Activated T-cell treated with anti-CD3 and anti-CD28 coated beads, Interleukin-2, amount 50 U/mL, for 72 hours (primary cell): ENCODE data around the gene VTI1A. TPM values are rescaled to one million over a fixed set of nuclear protein-coding genes. Genes with fewer than 3 reads are reported as not detected.

Source experiments
- ATAC-seq, 2 donors: fragments of 150-1000 bp; cut with Tn5 transposase; replicated peaks in 1 of 2; 2 replicates each; pipeline ENCODE4 v1.10.0; 2021; ENCODE audit warnings: moderate library complexity in 2 of 2, mild to moderate bottlenecking in 1 of 2
- DNase-seq, 2 donors: peaks; one replicate each; pipeline ENCODE4 v3.0.0; 2021 to 2022; ENCODE audit warnings: mixed read lengths in 1 of 2
- H3K27ac Mint-ChIP-seq: one replicate; pipeline ENCODE4 v1.8.0; 2022; ENCODE audit warnings: mild to moderate bottlenecking, moderate library complexity, mixed read lengths
- H3K27me3 Mint-ChIP-seq: one replicate; pipeline ENCODE4 v1.8.0; 2022; ENCODE audit warnings: low read depth, mixed read lengths
- H3K36me3 Mint-ChIP-seq, 2 donors: one replicate each; pipeline ENCODE4 v1.8.0; 2022; ENCODE audit warnings: mixed read lengths in 2 of 2, mild to moderate bottlenecking in 1 of 2; ENCODE audit not compliant: insufficient read depth in 2 of 2
- H3K4me1 Mint-ChIP-seq: one replicate; pipeline ENCODE4 v1.8.0; 2022; ENCODE audit warnings: low read depth, mixed read lengths
- H3K4me3 Mint-ChIP-seq, 2 donors: one replicate each; pipeline ENCODE4 v1.8.0; 2022; ENCODE audit warnings: mild to moderate bottlenecking in 2 of 2, mixed read lengths in 2 of 2, moderate library complexity in 2 of 2
- H3K9me3 Mint-ChIP-seq, 2 donors: one replicate each; pipeline ENCODE4 v1.8.0; 2022; ENCODE audit warnings: mixed read lengths in 2 of 2
- total RNA-seq, 2 donors: library from RNA; stranded (reverse); gene quantifications; one replicate each; pipeline ENCODE4 v1.2.3, GENCODE V29; 2022

Gene VTI1A
- total RNA-seq, 2 donors from 2014 or later = 65.5 to 71.8 TPM

DNA sequence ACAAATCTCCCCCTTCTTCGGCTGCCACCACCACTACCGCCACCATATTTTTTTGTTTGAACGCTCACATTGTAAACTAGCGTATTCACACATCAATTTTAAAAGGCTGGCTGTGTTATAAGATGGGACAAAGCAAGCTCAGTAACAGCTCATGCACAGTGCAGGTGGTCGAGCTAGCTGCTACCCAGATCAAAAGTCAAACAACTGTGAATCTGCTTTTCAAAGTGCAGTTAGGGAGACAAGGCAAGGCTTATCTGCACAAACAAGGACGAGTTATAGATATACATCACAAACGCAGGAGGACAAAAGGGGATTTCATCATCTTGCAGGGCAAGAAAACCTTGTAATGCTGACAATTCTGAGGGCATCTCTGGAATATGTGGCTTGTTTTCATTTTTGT lies 231.6 kb downstream of the VTI1A start:
- Mint-ChIP-seq H3K36me3 (no peaks in the 10 kb centered on the region), H3K27me3 (no peaks in the 10 kb centered on the region), H3K4me3 (no peak overlapping the region)

GRCh38 chr10:112678987-112679386 lies 232.0 kb downstream of the VTI1A start:
- no peaks in the 10 kb centered on the region for H3K36me3 Mint-ChIP-seq
- no peaks in the 10 kb centered on the region for H3K9me3 Mint-ChIP-seq
- no peaks in the 10 kb centered on the region for H3K27me3 Mint-ChIP-seq
- no peak overlapping the region for H3K4me3 Mint-ChIP-seq
- ATAC-seq (no peak), DNase-seq (no peak)
- H3K4me1 Mint-ChIP-seq = no peaks in the 10 kb centered on the region
- no peak overlapping the region for H3K27ac Mint-ChIP-seq

More for the DNA sequence above, 231.6 kb downstream of the VTI1A start:
- Mint-ChIP-seq H3K27ac (no peak overlapping the region), H3K4me1 (no peaks in the 10 kb centered on the region), H3K9me3 (no peaks in the 10 kb centered on the region)
- ATAC-seq = no peak
- no peak for DNase-seq

GRCh38 chr10:112679392-112679791 lies 232.4 kb downstream of the VTI1A start:
- Mint-ChIP-seq H3K27me3 (no peaks in the 10 kb centered on the region), H3K36me3 (no peaks in the 10 kb centered on the region), H3K4me3 (no peak overlapping the region), H3K9me3 (no peaks in the 10 kb centered on the region), H3K4me1 (no peaks in the 10 kb centered on the region), H3K27ac (no peak overlapping the region)
- DNase-seq (no peak), ATAC-seq (no peak)

DNA sequence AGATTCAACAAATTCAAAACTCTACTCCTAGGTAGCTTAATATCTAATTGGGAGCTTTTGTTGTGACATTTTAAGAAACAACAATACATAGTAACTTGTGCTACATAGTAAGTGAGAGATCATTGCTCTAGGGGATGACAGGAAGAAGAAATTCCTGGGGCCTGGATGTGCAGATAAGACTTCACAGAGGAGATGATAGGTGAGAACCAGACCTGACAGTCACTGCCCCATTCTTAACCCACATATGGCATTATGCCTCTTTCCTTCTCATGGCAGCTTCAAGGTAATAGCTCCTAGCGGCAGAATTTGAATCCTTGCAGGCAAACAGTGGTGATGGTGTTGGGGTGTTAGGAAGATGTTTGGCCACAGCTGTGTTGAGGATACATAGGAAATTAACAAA lies 233.6 kb downstream of the VTI1A start:
- Mint-ChIP-seq H3K36me3 (no peaks in the 10 kb centered on the region), H3K4me1 (no peaks in the 10 kb centered on the region), H3K27ac (no peak overlapping the region), H3K4me3 (no peak overlapping the region), H3K27me3 (no peaks in the 10 kb centered on the region), H3K9me3 (no peaks in the 10 kb centered on the region)
- no peak for ATAC-seq
- no peak for DNase-seq

DNA sequence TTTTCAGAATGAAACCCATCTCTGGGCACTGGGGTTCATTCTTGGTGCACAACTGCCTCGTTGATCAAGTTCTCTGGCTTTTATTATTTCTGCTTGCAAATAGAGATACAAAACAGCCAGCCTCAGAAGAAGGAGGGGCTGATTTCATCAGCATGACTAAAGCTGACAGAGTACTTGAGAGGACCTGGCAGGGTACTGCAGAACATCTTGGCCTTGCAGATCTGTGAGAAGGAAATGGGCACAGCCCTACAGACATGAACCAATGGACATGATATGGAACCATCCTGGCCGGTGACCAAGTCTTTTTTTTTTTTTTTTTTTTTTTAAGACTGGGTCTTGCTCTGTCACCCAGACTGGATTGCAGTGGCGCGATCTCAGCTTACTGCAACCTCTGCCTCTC lies 240.6 kb downstream of the VTI1A start:
- DNase-seq = no peak
- no peak overlapping the region for H3K4me3 Mint-ChIP-seq
- no peaks in the 10 kb centered on the region for H3K27me3 Mint-ChIP-seq
- no peak overlapping the region for H3K27ac Mint-ChIP-seq
- no peaks in the 10 kb centered on the region for H3K4me1 Mint-ChIP-seq
- no peaks in the 10 kb centered on the region for H3K9me3 Mint-ChIP-seq
- H3K36me3 Mint-ChIP-seq = no peaks in the 10 kb centered on the region
- ATAC-seq = no peak

DNA sequence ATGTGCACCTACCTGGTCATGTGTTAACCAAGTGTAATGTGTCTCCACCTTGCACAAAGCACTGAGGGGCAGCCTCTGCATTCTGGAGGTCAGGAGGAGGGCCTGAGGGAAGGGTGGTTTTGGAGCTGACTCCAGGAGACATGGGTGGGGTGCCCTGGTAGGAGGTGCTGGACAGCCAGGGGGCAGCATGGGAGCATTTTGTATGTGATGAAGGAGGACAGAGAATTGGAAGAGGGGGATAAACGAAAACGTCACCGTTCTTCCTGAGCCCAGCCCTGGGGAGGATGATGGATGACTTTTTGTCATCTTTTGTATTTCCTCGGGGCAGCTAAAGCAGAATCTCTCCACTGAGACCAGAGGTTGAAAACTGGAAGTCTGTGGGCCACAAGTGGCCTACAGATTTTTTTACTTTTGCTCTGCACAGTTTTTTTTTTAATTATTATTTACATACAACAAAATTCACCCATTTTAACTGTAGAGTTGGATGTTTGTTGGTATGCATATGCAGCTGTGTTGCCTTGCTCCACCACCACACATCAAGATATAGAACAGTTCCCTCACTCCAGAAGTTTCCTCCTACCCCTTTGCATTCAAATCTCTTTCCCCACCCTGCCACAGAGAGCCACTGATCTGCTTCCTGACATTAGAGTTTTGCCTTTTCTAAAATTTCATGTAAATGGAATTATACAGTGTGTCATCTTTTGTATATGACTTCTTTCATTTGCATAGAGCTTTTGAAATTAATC lies 242.5 kb downstream of the VTI1A start:
- Mint-ChIP-seq H3K4me3 (no peak overlapping the region), H3K27me3 (no peaks in the 10 kb centered on the region), H3K27ac (no peak overlapping the region), H3K9me3 (no peaks in the 10 kb centered on the region), H3K4me1 (no peaks in the 10 kb centered on the region), H3K36me3 (no peaks in the 10 kb centered on the region)
- DNase-seq (no peak), ATAC-seq (no peak)

DNA sequence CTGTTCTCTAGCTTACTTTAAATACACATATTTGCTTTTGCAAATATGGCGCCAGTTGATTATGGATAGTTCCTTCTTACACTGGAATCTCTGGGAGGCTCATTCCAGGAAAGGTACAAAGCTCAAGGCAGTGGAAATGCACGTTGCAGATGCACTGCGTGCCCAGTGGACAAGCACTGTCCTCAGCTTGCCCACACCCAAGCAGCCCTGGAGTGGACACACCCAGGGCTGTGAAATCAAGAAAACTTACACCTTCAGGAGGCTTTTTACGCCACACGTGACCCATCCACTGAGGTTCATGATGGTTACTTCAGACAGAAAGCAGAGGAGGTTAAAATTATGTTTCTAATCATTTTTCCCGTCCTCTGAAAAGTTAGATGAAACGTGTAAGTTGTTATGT lies 248.5 kb downstream of the VTI1A start:
- Mint-ChIP-seq H3K27ac (no peak overlapping the region), H3K27me3 (no peaks in the 10 kb centered on the region), H3K4me3 (no peak overlapping the region), H3K9me3 (no peaks in the 10 kb centered on the region), H3K4me1 (no peaks in the 10 kb centered on the region), H3K36me3 (peaks cover 0 to 1% of the 10 kb centered on the region in 2 donors)
- DNase-seq (no peak), ATAC-seq (no peak)

GRCh38 chr10:112696592-112696991 lies 249.6 kb downstream of the VTI1A start:
- DNase-seq (no peak), ATAC-seq (no peak)
- Mint-ChIP-seq H3K4me3 (no peak overlapping the region), H3K27me3 (no peaks in the 10 kb centered on the region), H3K4me1 (no peaks in the 10 kb centered on the region), H3K9me3 (no peaks in the 10 kb centered on the region), H3K27ac (no peak overlapping the region), H3K36me3 (peaks cover 0 to 1% of the 10 kb centered on the region in 2 donors)

DNA sequence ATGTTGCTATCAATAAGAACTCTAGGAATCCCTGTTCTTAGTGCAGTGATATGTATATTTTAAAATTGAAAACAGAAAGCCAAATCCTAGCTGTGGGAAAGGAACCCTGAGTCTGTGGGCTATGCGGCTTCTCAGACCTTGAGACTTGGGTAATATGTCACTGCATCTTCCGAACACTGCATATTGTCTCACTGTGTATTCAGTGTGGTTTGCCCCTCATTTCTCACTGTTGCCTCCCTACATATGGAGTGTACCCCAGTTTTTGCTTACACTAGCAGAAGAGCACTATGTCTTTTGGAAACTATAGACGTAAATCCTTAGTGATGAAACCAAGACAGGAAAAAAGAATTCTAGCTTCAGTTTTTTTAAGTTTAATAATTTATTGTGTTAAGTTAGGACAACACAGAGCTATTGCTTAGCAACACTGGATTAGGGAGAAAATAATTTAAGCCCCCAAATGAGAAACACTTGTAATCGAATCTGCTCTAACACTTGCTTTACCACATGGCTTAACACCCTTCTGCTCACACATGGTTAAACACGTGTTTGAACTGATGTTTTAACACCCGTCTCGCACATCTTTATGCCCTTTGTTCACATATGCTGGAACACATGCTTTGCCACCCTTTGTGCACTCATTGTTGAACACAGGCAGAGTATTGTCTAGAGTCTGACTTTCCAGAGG lies 251.3 kb downstream of the VTI1A start:
- Mint-ChIP-seq H3K9me3 (no peaks in the 10 kb centered on the region), H3K4me1 (no peaks in the 10 kb centered on the region), H3K4me3 (no peak overlapping the region), H3K27me3 (no peaks in the 10 kb centered on the region), H3K36me3 (peaks cover 0 to 1% of the 10 kb centered on the region in 2 donors), H3K27ac (no peak overlapping the region)
- no peak for DNase-seq
- no peak for ATAC-seq

DNA sequence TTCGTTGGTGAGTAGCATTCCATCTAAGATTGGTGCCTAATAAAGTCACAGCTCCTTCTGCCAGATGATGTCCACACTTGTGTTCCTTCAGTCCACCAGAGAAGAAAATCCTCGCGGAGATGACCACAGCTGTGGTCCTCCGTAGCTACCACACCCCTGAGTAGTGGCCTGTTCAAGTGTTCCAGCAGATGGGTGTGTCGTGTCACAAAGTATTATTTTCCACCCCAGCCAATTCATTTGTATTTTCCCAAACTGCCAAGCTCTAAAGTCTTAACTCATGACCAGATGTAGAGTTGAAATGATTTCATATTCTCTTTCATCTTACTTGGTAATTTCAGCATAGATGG lies 251.8 kb downstream of the VTI1A start:
- DNase-seq (no peak), ATAC-seq (no peak)
- no peaks in the 10 kb centered on the region for H3K27me3 Mint-ChIP-seq
- H3K4me3 Mint-ChIP-seq = no peak overlapping the region
- no peaks in the 10 kb centered on the region for H3K4me1 Mint-ChIP-seq
- no peak overlapping the region for H3K27ac Mint-ChIP-seq
- H3K36me3 Mint-ChIP-seq = peaks cover 0 to 1% of the 10 kb centered on the region in 2 donors
- no peaks in the 10 kb centered on the region for H3K9me3 Mint-ChIP-seq

DNA sequence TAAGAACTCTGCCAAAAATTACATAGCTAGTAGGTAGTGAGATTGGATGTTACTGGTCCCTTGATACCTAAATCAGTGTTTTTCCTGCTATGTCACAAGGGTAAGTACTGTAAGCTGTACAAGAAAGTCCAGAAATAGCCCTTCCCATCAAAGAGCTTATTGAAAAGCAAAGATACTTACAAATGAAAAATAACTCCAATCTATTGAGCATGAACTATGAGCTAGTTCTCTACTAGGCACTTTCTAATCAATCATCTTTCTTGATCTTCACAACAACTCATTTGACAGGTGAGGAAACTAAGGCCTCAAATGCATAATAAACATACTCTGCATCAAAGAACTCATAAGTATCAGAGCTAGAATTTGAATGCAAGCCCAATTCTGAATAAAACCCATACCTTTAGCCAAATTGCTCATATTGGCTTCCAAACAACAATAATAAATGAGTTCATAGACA lies 253.2 kb downstream of the VTI1A start:
- H3K9me3 Mint-ChIP-seq = no peaks in the 10 kb centered on the region
- no peak overlapping the region for H3K27ac Mint-ChIP-seq
- DNase-seq (no peak), ATAC-seq (no peak)
- no peaks in the 10 kb centered on the region for H3K27me3 Mint-ChIP-seq
- peaks cover 0 to 1% of the 10 kb centered on the region in 2 donors for H3K36me3 Mint-ChIP-seq
- no peaks in the 10 kb centered on the region for H3K4me1 Mint-ChIP-seq
- H3K4me3 Mint-ChIP-seq = no peak overlapping the region

DNA sequence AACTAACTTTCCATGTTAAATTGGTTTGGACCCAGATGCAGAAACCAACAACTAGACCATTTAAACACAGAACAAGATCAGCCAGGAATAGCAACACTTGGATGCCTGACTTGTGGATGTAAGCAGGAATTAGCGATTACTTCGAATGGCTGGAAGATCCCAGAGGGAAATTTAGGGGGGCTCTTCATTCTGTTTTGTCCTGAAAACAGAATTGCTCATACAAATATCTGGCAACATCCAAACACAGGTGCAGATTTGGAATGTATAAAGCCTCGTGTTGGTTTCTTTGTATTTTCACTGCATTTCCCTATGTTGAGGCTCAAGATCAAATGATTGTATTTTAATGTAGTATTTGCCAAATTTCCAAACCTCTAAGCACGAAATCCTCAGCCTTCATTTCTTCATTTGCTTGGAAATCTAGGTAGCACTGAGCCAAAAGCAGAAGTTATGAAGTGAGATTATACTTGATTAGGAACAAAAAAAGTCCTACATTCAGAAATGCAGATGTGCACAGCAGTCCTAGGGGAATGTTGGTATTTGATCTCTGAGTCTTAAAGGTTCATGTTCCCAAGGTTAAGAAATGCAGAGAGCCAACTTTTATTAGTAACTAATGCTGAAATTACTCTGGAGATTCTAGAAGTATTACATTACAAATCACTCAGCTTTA lies 254.3 kb downstream of the VTI1A start:
- Mint-ChIP-seq H3K9me3 (no peaks in the 10 kb centered on the region), H3K36me3 (peaks cover 0 to 1% of the 10 kb centered on the region in 2 donors), H3K27me3 (no peaks in the 10 kb centered on the region), H3K4me3 (no peak overlapping the region), H3K27ac (no peak overlapping the region), H3K4me1 (peaks cover 4% of the 10 kb centered on the region)
- DNase-seq (no peak), ATAC-seq (no peak)

- Mint-ChIP-seq H3K9me3 (no peaks in the 10 kb centered on the region), H3K36me3 (peaks cover 0 to 1% of the 10 kb centered on the region in 2 donors), H3K27me3 (no peaks in the 10 kb centered on the region), H3K4me3 (no peak overlapping the region), H3K27ac (no peak overlapping the region), H3K4me1 (peaks cover 4% of the 10 kb centered on the region)
- DNase-seq (no peak), ATAC-seq (no peak)
Measured at GRCh38 chr10:112701878-112702255, 254.9 kb downstream of the VTI1A start.
